Measurements from ENCODE around the gene DOCK8.
A peak's percentile ranks its signal among the peaks of the same experiment; 100 is the strongest.
"Not testable (repeated sequence)": the region's sequence is repeated elsewhere in the genome, so short reads cannot be mapped to it uniquely, and the experiment has no call there.

Gene DOCK8

GRCh38 chr9:214648-215493, at the start of gene DOCK8:
TSS of gene DOCK8 (plus strand) at chr9:214865. CDS start at chr9:214977, 112 bp downstream.
- DNase-seq: peak; percentile 20 to 50 (median 34)

GRCh38 chr9:169757-170156, 44.9 kb upstream of the DOCK8 start:
- DNase-seq: not testable (repeated sequence)

- not testable (repeated sequence) for DNase-seq
Observed at GRCh38 chr9:178140-178825, 36.4 kb upstream of the DOCK8 start.

GRCh38 chr9:178970-179383, 35.7 kb upstream of the DOCK8 start, which contains the start of gene ZNG1A:
TSS of gene ZNG1A (minus strand) at chr9:179056. CDS start at chr9:178969, 87 bp downstream.
- DNase-seq: peak; percentile 19 to 55 (median 40)

GRCh38 chr9:199601-200000, 15.1 kb upstream of the DOCK8 start:
- not testable (repeated sequence) for DNase-seq

GRCh38 chr9:206481-206880, 8.2 kb upstream of the DOCK8 start:
- DNase-seq: no peak

GRCh38 chr9:209143-209758, 5.4 kb upstream of the DOCK8 start:
- no peak for DNase-seq

- DNase-seq: no peak
Observed at GRCh38 chr9:211036-211435, 3.6 kb upstream of the DOCK8 start.

GRCh38 chr9:211557-211956, 3.1 kb upstream of the DOCK8 start:
- DNase-seq: no peak

- DNase-seq: no peak
Observed at GRCh38 chr9:212297-212696, 2.4 kb upstream of the DOCK8 start.

- DNase-seq: not testable (repeated sequence)
Observed at GRCh38 chr9:213901-214300, 764 bp upstream of the DOCK8 start.

- no peak for DNase-seq
Observed at GRCh38 chr9:214351-214647, 366 bp upstream of the DOCK8 start.

GRCh38 chr9:215631-216155, 1.0 kb downstream of the DOCK8 start:
- no peak for DNase-seq

GRCh38 chr9:216866-217265, 2.2 kb downstream of the DOCK8 start:
- no peak for DNase-seq

GRCh38 chr9:217950-218349, 3.3 kb downstream of the DOCK8 start:
- no peak for DNase-seq

- not testable (repeated sequence) for DNase-seq
Observed at GRCh38 chr9:219036-219435, 4.4 kb downstream of the DOCK8 start.

- DNase-seq: no peak
Observed at GRCh38 chr9:219670-220365, 5.2 kb downstream of the DOCK8 start.

GRCh38 chr9:221989-222776, 7.5 kb downstream of the DOCK8 start:
- DNase-seq: no peak

- no peak for DNase-seq
Observed at GRCh38 chr9:223152-223551, 8.5 kb downstream of the DOCK8 start.

- DNase-seq: no peak
Observed at GRCh38 chr9:224026-224425, 9.4 kb downstream of the DOCK8 start.

GRCh38 chr9:224582-225520, 10.2 kb downstream of the DOCK8 start:
- DNase-seq: no peak

All from activated CD4-positive, CD25-positive, alpha-beta regulatory T cell (primary cell).